ENCODE data around the gene ENOX1.
"Not testable (repeated sequence)": the region's sequence is repeated elsewhere in the genome, so short reads cannot be mapped to it uniquely, and the experiment has no call there.

ENOX1 gene

GRCh38 chr13:43373400-43373799 lies 413.4 kb downstream of the ENOX1 start:
- no peak for DNase-seq

GRCh38 chr13:43370842-43371241 lies 415.9 kb downstream of the ENOX1 start:
- DNase-seq: no peak

GRCh38 chr13:43369319-43369718 lies 417.5 kb downstream of the ENOX1 start:
- DNase-seq: no peak

- no peak for DNase-seq
Observed at GRCh38 chr13:43368003-43368402, 418.8 kb downstream of the ENOX1 start.

GRCh38 chr13:43365039-43365344 lies 421.8 kb downstream of the ENOX1 start:
- no peak for DNase-seq

- no peak for DNase-seq
Observed at GRCh38 chr13:43364210-43365038, 422.3 kb downstream of the ENOX1 start.

- DNase-seq: no peak
Observed at GRCh38 chr13:43363156-43363953, 423.4 kb downstream of the ENOX1 start.

- DNase-seq: no peak
Observed at GRCh38 chr13:43362556-43362955, 424.2 kb downstream of the ENOX1 start.

- no peak for DNase-seq
Observed at GRCh38 chr13:43360892-43361610, 425.7 kb downstream of the ENOX1 start.

- DNase-seq: peak; percentile 11
Observed at GRCh38 chr13:43360171-43360570, 426.6 kb downstream of the ENOX1 start.

- no peak for DNase-seq
Observed at GRCh38 chr13:43359536-43359935, 427.2 kb downstream of the ENOX1 start.

- no peak for DNase-seq
Observed at GRCh38 chr13:43357564-43357963, 429.2 kb downstream of the ENOX1 start.

GRCh38 chr13:43356567-43356966 lies 430.2 kb downstream of the ENOX1 start:
- no peak for DNase-seq

GRCh38 chr13:43355774-43356173 lies 431.0 kb downstream of the ENOX1 start:
- DNase-seq: no peak

GRCh38 chr13:43354153-43354945 lies 432.4 kb downstream of the ENOX1 start:
- no peak for DNase-seq

- DNase-seq: no peak
Observed at GRCh38 chr13:43353631-43354030, 433.1 kb downstream of the ENOX1 start.

- not testable (repeated sequence) for DNase-seq
Observed at GRCh38 chr13:43351612-43352011, 435.2 kb downstream of the ENOX1 start.

- DNase-seq: no peak
Observed at GRCh38 chr13:43348397-43348796, 438.4 kb downstream of the ENOX1 start.

- DNase-seq: no peak
Observed at GRCh38 chr13:43347877-43348276, 438.9 kb downstream of the ENOX1 start.

GRCh38 chr13:43346427-43346826 lies 440.3 kb downstream of the ENOX1 start:
- no peak for DNase-seq

- no peak for DNase-seq
Observed at GRCh38 chr13:43343645-43344044, 443.1 kb downstream of the ENOX1 start.

- no peak for DNase-seq
Observed at GRCh38 chr13:43339805-43340550, 446.8 kb downstream of the ENOX1 start.
